Caki2 (cell line): ENCODE results near the gene TBC1D1. TPM values are rescaled to one million over a fixed set of nuclear protein-coding genes. Genes with fewer than 3 reads are reported as not detected.

ENCODE experiments used
- DNase-seq: peaks from one replicate; pipeline ENCODE4 v3.0.0-alpha.2; 2015; ENCODE audit warnings: low read depth
- in situ Hi-C: cut with HindIII; loops from 2 replicates; pipeline ENCODE4 v1.10.0; 2016; ENCODE audit warnings: low sequenced_read_pairs, low pct_unique_long_range_greater_than_20kb, mixed read lengths
- total RNA-seq: library from RNA; depleted of rRNA; stranded (reverse); fragments of >200 nt; shearing (Covaris generic); gene quantifications from 2 replicates; pipeline ENCODE4 v1.2.3, GENCODE V29; 2014; ENCODE audit warnings: low replicate concordance

The TBC1D1 gene
- total RNA-seq, 1 experiment from 2014 or later: 38.6 TPM

GRCh38 chr4:38114386-38115150 is 223.7 kb downstream of the TBC1D1 start:
- no peak for DNase-seq
- in situ Hi-C loops: no loop called here

GRCh38 chr4:38115601-38116000 is 224.7 kb downstream of the TBC1D1 start:
- in situ Hi-C loops: no loop called here
- no peak for DNase-seq

- in situ Hi-C loops: no loop called here
- DNase-seq: no peak
These were observed 226.7 kb downstream of the TBC1D1 start for GRCh38 chr4:38117591-38117990.

- DNase-seq: peak; percentile 61
- in situ Hi-C loops: no loop called here
These were observed 228.9 kb downstream of the TBC1D1 start for GRCh38 chr4:38119668-38120385.

- in situ Hi-C loops: no loop called here
- DNase-seq: no peak
These were observed 229.9 kb downstream of the TBC1D1 start for GRCh38 chr4:38120772-38121171.

- DNase-seq: no peak
- in situ Hi-C loops: no loop called here
These were observed 231.2 kb downstream of the TBC1D1 start for GRCh38 chr4:38122060-38122459.

GRCh38 chr4:38123555-38123954 is 232.7 kb downstream of the TBC1D1 start:
- in situ Hi-C loops: no loop called here

GRCh38 chr4:38124961-38125360 is 234.1 kb downstream of the TBC1D1 start:
- in situ Hi-C loops: no loop called here
- no peak for DNase-seq

More at GRCh38 chr4:38123555-38123954, 232.7 kb downstream of the TBC1D1 start:
- no peak for DNase-seq

- DNase-seq: no peak
- in situ Hi-C loops: no loop called here
These were observed 234.9 kb downstream of the TBC1D1 start for GRCh38 chr4:38125816-38126215.

- in situ Hi-C loops: no loop called here
- no peak for DNase-seq
These were observed 237.9 kb downstream of the TBC1D1 start for GRCh38 chr4:38128478-38129459.

GRCh38 chr4:38129460-38130227 is 238.8 kb downstream of the TBC1D1 start:
- in situ Hi-C loops: no loop called here
- DNase-seq: no peak

GRCh38 chr4:38130884-38131283 is 240.0 kb downstream of the TBC1D1 start:
- in situ Hi-C loops: no loop called here

GRCh38 chr4:38131371-38132091 is 240.6 kb downstream of the TBC1D1 start:
- in situ Hi-C loops: no loop called here
- no peak for DNase-seq

More at GRCh38 chr4:38130884-38131283, 240.0 kb downstream of the TBC1D1 start:
- DNase-seq: no peak

GRCh38 chr4:38132107-38132673 is 241.3 kb downstream of the TBC1D1 start:
- in situ Hi-C loops: no loop called here
- peak; percentile 49 for DNase-seq

- DNase-seq: peak; percentile 34
- in situ Hi-C loops: no loop called here
These were observed 242.2 kb downstream of the TBC1D1 start for GRCh38 chr4:38132843-38133662.
